GM12878 (cell line): ENCODE results near the gene ZDHHC19. TPM values are rescaled to one million over a fixed set of nuclear protein-coding genes. Genes with fewer than 3 reads are reported as not detected.

Experiments
- ATAC-seq: fragments of 200-7000 bp; cut with Tn5 transposase; 3 replicates; pipeline ENCODE4 v1.9.1; 2020; ENCODE audit warnings: mild to moderate bottlenecking, moderate library complexity
- BruUV-seq: library from RNA; stranded (reverse); fragments of 400-500 nt; replicated peaks from 2 replicates; lab custom pipeline; 2021; lab: Mats Ljungman, UMichigan
- CTCF ChIA-PET: fragments of 300-600 bp; sonication (Branson Sonifier 250); formaldehyde crosslinking; extraction: SDS; loops from one replicate; lab custom pipeline; 2021; ENCODE audit warnings: inconsistent platforms; lab: Yijun Ruan, JAX
- POLR2A ChIA-PET: fragments of 350-600 bp; formaldehyde crosslinking; extraction: SDS; loops from one replicate; lab custom pipeline; 2021; ENCODE audit warnings: inconsistent platforms; lab: Charles Lee
- RAD21 ChIA-PET: fragments of 300-600 bp; sonication (Branson Sonifier 250); formaldehyde crosslinking; loops from one replicate; lab custom pipeline; 2023; ENCODE audit warnings: antibody characterized with exemption; ENCODE audit not compliant: unreplicated experiment; lab: Charles Lee
- SMC1A ChIA-PET: fragments of 300-600 bp; sonication (Branson Sonifier 250); formaldehyde crosslinking; loops from one replicate; lab custom pipeline; 2023; ENCODE audit not compliant: unreplicated experiment, uncharacterized antibody; lab: Charles Lee
- DNase-seq: peaks from one replicate; pipeline ENCODE4 v3.0.0-alpha.2; 2011; ENCODE audit warnings: low read depth, low spot score
- FAIRE-seq: peaks from 3 replicates; lab custom pipeline; 2011; peaks lifted over from hg19 to GRCh38; lab: Jason Lieb, UNC
- H2AFZ ChIP-seq: 2 replicates; pipeline ENCODE4 v1.6.0; 2011; ENCODE audit warnings: low read depth, low read length, control low read depth; ENCODE audit not compliant: control insufficient read depth
- H3K27ac ChIP-seq: 2 replicates; pipeline ENCODE4 v1.5.1; 2011; ENCODE audit warnings: control low read depth; ENCODE audit not compliant: control insufficient read depth, insufficient read depth
- H3K27me3 ChIP-seq, 2 experiments: replicated peaks in 1 of 2; 2 replicates each; pipeline versions ENCODE4 v1.6.0 to v1.6.1; 2011; ENCODE audit warnings: low read length in 1 of 2; ENCODE audit not compliant: control insufficient read depth in 2 of 2, insufficient read depth in 2 of 2
- H3K36me3 ChIP-seq, 2 experiments: 2 replicates each; pipeline ENCODE4 v1.5.1; 2011; ENCODE audit warnings: low read length in 1 of 2; ENCODE audit not compliant: control insufficient read depth in 2 of 2, insufficient read depth in 2 of 2
- H3K4me1 ChIP-seq: 2 replicates; pipeline ENCODE4 v1.6.1; 2011; ENCODE audit warnings: mild to moderate bottlenecking, low read length, moderate library complexity, mixed read lengths; ENCODE audit not compliant: control insufficient read depth, insufficient read depth
- H3K4me2 ChIP-seq: 2 replicates; pipeline ENCODE4 v1.6.0; 2011; ENCODE audit warnings: control low read depth; ENCODE audit not compliant: control insufficient read depth, insufficient read depth
- H3K4me3 ChIP-seq: fragments of 200-600 bp; sonication (generic); 2 replicates; pipeline ENCODE4 v1.5.1; 2016
- H3K79me2 ChIP-seq: 2 replicates; pipeline ENCODE4 v1.6.0; 2011; ENCODE audit warnings: low read length; ENCODE audit not compliant: control insufficient read depth, insufficient read depth
- H3K9ac ChIP-seq: 2 replicates; pipeline ENCODE4 v1.8.0; 2011; ENCODE audit warnings: low read length, control low read depth, mixed read lengths; ENCODE audit not compliant: control insufficient read depth, insufficient read depth
- H3K9me3 ChIP-seq: replicated peaks from 3 replicates; pipeline ENCODE4 v1.5.1; 2011; ENCODE audit warnings: mild to moderate bottlenecking, low read length; ENCODE audit not compliant: control insufficient read depth, insufficient read depth
- H4K20me1 ChIP-seq: 2 replicates; pipeline ENCODE4 v1.6.0; 2011; ENCODE audit not compliant: control insufficient read depth, insufficient read depth
- HCFC1 ChIP-seq: fragments of 150-350 bp; IDR thresholded peaks from 2 replicates; pipeline ENCODE4 v1.6.1; 2014; ENCODE audit warnings: low read length
- IRF4 ChIP-seq: IDR thresholded peaks from 2 replicates; pipeline ENCODE4 v1.6.1; 2011; ENCODE audit warnings: low read depth, low read length
- MAX ChIP-seq: IDR thresholded peaks from 2 replicates; pipeline ENCODE4 v1.6.1; 2012; ENCODE audit warnings: low read depth, low read length, improper control_type of control experiment
- TCF7 ChIP-seq: IDR thresholded peaks from 2 replicates; pipeline ENCODE4 v1.6.1; 2014; ENCODE audit warnings: antibody characterized with exemption, borderline replicate concordance
- WGBS: methylation state at CpG from one replicate; pipeline ENCODE4 v1.1.6; 2016; ENCODE audit warnings: low lambda C conversion rate; ENCODE audit not compliant: insufficient replicate concordance, insufficient coverage; ENCODE audit errors: missing lambda C conversion rate; 5-methylcytosine and 5-hydroxymethylcytosine counted together
- in situ Hi-C: fragments of 300-500 bp; cut with MboI; formaldehyde crosslinking; loops from 9 replicates; pipeline ENCODE4 v1.14.3; 2018; ENCODE audit warnings: mixed read lengths
- intact Hi-C: fragments of 100-400 bp; cut with micrococcal nuclease; formaldehyde crosslinking; loops from one replicate; pipeline ENCODE4 v1.14.2; 2022; ENCODE audit not compliant: unreplicated experiment
- polyA plus RNA-seq, 11 experiments: library from polyadenylated mRNA; depleted of rRNA in 4 of 11; unstranded in 6 of 11; stranded (reverse) in 5 of 11; fragments of >200 nt; fragmentation: Nextera tagmentation in 4 of 11; fragmentation: Illumina TruSeq in 1 of 11; extraction: Ambion mirVana in 4 of 11; extraction: Trizol in 1 of 11; gene quantifications; 1 replicate in 1 of 11; 2 replicates in 10 of 11; pipeline versions ENCODE4 v1.2.1 to v1.2.3, GENCODE V29; 2011 to 2016; ENCODE audit warnings: inconsistent platforms in 2 of 11, missing spikeins in 2 of 11, low read depth in 1 of 11
- total RNA-seq, 4 experiments: library from RNA; depleted of rRNA in 3 of 4; stranded (reverse); fragments of >200 nt in 3 of 4; fragmentation: Illumina TruSeq in 1 of 4; extraction: Trizol in 1 of 4; gene quantifications; 2 replicates each; pipeline versions ENCODE4 v1.2.1 to v1.2.3, GENCODE V29; 2013 to 2021
- TF ChIP-seq, protein P1 (sequence below): fragments of 450-650 bp; formaldehyde crosslinking; IDR thresholded peaks from 2 replicates; pipeline ENCODE4 v1.5.0; 2022; ENCODE audit warnings: mild to moderate bottlenecking, missing genetic modification characterization

ZDHHC19 gene
- total and polyA plus RNA-seq, 10 of the 15 experiments (the other 5 are each of a cell fraction or from before 2014, with no cell fraction given), result 0.26 TPM; not detected in 9

GRCh38 chr3:196222876-196223595 lies 11.8 kb upstream of the ZDHHC19 start:
- ATAC-seq (no peak), DNase-seq (no peak)
- peaks cover 10% of the 10 kb centered on the region for H3K4me1 ChIP-seq
- no peak overlapping the region for H3K9ac ChIP-seq
- intact Hi-C loops, result no loop called here
- H3K4me3 ChIP-seq, result no peak overlapping the region
- WGBS, result 67% methylated on average over 19 of the region's 19 CpGs
- SMC1A ChIA-PET, result no interaction called here
- H3K79me2 ChIP-seq, result no peaks in the 10 kb centered on the region
- H2AFZ ChIP-seq, result no peak overlapping the region
- H3K9me3 ChIP-seq, result no peaks in the 10 kb centered on the region
- H3K27ac ChIP-seq, result no peak overlapping the region
- TF ChIP-seq HCFC1 (no peak), MAX (no peak), IRF4 (no peak), TCF7 (no peak)
- TF ChIP-seq, protein P1, sequence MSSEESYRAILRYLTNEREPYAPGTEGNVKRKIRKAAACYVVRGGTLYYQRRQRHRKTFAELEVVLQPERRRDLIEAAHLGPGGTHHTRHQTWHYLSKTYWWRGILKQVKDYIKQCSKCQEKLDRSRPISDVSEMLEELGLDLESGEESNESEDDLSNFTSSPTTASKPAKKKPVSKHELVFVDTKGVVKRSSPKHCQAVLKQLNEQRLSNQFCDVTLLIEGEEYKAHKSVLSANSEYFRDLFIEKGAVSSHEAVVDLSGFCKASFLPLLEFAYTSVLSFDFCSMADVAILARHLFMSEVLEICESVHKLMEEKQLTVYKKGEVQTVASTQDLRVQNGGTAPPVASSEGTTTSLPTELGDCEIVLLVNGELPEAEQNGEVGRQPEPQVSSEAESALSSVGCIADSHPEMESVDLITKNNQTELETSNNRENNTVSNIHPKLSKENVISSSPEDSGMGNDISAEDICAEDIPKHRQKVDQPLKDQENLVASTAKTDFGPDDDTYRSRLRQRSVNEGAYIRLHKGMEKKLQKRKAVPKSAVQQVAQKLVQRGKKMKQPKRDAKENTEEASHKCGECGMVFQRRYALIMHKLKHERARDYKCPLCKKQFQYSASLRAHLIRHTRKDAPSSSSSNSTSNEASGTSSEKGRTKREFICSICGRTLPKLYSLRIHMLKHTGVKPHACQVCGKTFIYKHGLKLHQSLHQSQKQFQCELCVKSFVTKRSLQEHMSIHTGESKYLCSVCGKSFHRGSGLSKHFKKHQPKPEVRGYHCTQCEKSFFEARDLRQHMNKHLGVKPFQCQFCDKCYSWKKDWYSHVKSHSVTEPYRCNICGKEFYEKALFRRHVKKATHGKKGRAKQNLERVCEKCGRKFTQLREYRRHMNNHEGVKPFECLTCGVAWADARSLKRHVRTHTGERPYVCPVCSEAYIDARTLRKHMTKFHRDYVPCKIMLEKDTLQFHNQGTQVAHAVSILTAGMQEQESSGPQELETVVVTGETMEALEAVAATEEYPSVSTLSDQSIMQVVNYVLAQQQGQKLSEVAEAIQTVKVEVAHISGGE, result no peak
- TF ChIP-seq, all 136 proteins: peak for 0
- in situ Hi-C loops, result no loop called here
- RAD21 ChIA-PET, result no interaction called here
- Histone ChIP-seq H3K36me3 (no peaks in the 10 kb centered on the region), H3K27me3 (no peaks in the 10 kb centered on the region), H3K4me2 (no peak overlapping the region), H4K20me1 (no peaks in the 10 kb centered on the region)
- no TSS peak for BruUV-seq
- FAIRE-seq, result no peak
- POLR2A ChIA-PET, result interaction anchor here (0.7 kb wide), 1 partner anchor 250 kb away, joined by 3 read pairs; no protein-coding TSS in a partner anchor
- CTCF ChIA-PET, result interaction anchor here (0.7 kb wide), 1 partner anchor 363 kb away, joined by 5 read pairs; no protein-coding TSS in a partner anchor
